AG04449 (cell line): ENCODE data around the gene MMAB.

ENCODE experiments used
- CTCF ChIA-PET: fragments of 350-600 bp; formaldehyde crosslinking; extraction: SDS; loops from one replicate; lab custom pipeline; 2021; ENCODE audit warnings: antibody characterized with exemption; lab: Yijun Ruan, JAX
- POLR2A ChIA-PET: fragments of 400-600, 350-600 bp; formaldehyde crosslinking; extraction: SDS; loops from one replicate; lab custom pipeline; 2020; ENCODE audit warnings: antibody characterized with exemption, inconsistent platforms; lab: Yijun Ruan, JAX
- DNase-seq: peaks from one replicate; pipeline ENCODE4 v3.0.0-alpha.2; 2010; ENCODE audit warnings: low read depth, low spot score
- H3K4me3 ChIP-seq: 2 replicates; pipeline ENCODE4 v1.5.1; 2011; ENCODE audit warnings: low read depth, mild to moderate bottlenecking, control low read depth, low read length
- TF ChIP-seq, protein P1 (sequence below): IDR thresholded peaks from one replicate; pipeline ENCODE4 v1.5.1; 2011; ENCODE audit warnings: mild to moderate bottlenecking, moderate library complexity, low read length, control low read depth, inconsistent platforms; ENCODE audit not compliant: insufficient read depth; ENCODE audit errors: missing control alignments

MMAB gene

GRCh38 chr12:109535231-109535862, 38.0 kb downstream of the MMAB start:
- ChIA-PET POLR2A (no interaction called here), CTCF (no interaction called here)
- no peak overlapping the region for H3K4me3 ChIP-seq
- DNase-seq: no peak
- TF ChIP-seq, protein P1, sequence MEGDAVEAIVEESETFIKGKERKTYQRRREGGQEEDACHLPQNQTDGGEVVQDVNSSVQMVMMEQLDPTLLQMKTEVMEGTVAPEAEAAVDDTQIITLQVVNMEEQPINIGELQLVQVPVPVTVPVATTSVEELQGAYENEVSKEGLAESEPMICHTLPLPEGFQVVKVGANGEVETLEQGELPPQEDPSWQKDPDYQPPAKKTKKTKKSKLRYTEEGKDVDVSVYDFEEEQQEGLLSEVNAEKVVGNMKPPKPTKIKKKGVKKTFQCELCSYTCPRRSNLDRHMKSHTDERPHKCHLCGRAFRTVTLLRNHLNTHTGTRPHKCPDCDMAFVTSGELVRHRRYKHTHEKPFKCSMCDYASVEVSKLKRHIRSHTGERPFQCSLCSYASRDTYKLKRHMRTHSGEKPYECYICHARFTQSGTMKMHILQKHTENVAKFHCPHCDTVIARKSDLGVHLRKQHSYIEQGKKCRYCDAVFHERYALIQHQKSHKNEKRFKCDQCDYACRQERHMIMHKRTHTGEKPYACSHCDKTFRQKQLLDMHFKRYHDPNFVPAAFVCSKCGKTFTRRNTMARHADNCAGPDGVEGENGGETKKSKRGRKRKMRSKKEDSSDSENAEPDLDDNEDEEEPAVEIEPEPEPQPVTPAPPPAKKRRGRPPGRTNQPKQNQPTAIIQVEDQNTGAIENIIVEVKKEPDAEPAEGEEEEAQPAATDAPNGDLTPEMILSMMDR: no peak

- ChIA-PET CTCF (interaction anchor here (0.9 kb wide), 1 partner anchor 16 kb away, joined by 3 read pairs; no protein-coding TSS in a partner anchor), POLR2A (no interaction called here)
- DNase-seq: no peak
- no peak overlapping the region for H3K4me3 ChIP-seq
- TF ChIP-seq, protein P1: no peak
These were observed 38.8 kb downstream of the MMAB start for GRCh38 chr12:109534456-109534855.

GRCh38 chr12:109533487-109533740, 39.9 kb downstream of the MMAB start:
- no peak for DNase-seq
- CTCF ChIA-PET: no interaction called here
- H3K4me3 ChIP-seq: no peak overlapping the region
- POLR2A ChIA-PET: no interaction called here
- TF ChIP-seq, protein P1: no peak

DNA sequence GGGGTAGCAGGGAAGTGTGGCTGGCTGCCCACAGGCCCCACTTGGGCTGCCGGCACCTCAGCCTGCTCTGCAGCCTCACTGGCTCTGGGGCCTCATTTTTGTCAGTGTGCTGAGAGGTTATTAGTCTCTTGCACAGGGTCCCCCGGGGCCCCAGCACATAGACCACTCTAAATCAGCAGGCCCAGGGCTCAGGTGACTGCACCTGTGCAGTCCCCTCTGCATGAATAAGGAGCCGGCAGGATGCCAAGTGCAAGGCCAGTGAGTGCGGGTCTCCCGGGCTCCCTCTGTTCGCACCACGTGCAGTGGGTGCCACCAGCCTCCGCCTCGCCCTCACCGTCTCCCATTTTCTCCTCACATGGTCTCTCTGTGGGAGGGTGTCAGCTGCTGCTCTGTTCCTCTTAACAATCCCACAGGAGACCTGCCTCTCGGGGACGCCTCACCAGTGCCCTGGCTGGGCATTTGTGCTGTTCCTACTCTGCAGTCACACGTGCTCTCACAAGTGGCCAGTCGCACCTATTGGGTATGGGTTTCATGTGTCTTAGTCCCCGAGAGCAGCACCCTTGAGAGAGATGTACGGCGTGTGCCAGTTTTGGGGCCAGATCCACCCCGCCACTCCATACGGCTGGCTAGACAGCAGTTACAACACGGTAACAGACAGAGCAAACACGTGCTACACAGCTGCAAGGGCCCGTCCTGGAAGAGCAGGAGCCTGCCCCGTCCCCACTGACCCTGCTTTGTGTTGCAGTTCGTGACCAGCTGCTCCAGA, 40.4 kb downstream of the MMAB start:
- TF ChIP-seq, protein P1: no peak
- ChIA-PET CTCF (no interaction called here), POLR2A (no interaction called here)
- no peak overlapping the region for H3K4me3 ChIP-seq
- DNase-seq: no peak

DNA sequence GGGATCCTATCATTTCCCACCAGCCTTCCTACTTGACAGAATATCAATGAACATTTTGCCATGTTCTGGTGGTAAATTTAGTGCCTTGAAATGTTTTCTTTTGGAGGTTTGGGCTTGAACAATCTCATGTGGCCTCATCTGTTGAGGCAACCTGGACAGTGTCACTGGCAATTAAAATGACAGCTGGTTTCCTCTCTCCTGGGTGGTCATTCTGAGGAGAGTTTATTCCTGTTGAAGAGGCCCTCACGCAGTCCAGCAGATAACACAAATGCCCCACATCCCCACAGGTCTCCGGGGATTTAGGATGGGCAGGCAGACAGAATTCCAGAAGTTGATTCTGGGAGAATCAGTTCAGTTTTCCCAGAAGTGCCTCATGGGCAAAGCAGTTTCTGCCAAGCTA, 41.9 kb downstream of the MMAB start:
- TF ChIP-seq, protein P1: no peak
- H3K4me3 ChIP-seq: no peak overlapping the region
- DNase-seq: no peak
- POLR2A ChIA-PET: no interaction called here
- CTCF ChIA-PET: interaction anchor here (1.3 to 1.4 kb wide), 2 partner anchors 12 to 34 kb away, joined by 4 to 5 read pairs; no protein-coding TSS in a partner anchor

DNA sequence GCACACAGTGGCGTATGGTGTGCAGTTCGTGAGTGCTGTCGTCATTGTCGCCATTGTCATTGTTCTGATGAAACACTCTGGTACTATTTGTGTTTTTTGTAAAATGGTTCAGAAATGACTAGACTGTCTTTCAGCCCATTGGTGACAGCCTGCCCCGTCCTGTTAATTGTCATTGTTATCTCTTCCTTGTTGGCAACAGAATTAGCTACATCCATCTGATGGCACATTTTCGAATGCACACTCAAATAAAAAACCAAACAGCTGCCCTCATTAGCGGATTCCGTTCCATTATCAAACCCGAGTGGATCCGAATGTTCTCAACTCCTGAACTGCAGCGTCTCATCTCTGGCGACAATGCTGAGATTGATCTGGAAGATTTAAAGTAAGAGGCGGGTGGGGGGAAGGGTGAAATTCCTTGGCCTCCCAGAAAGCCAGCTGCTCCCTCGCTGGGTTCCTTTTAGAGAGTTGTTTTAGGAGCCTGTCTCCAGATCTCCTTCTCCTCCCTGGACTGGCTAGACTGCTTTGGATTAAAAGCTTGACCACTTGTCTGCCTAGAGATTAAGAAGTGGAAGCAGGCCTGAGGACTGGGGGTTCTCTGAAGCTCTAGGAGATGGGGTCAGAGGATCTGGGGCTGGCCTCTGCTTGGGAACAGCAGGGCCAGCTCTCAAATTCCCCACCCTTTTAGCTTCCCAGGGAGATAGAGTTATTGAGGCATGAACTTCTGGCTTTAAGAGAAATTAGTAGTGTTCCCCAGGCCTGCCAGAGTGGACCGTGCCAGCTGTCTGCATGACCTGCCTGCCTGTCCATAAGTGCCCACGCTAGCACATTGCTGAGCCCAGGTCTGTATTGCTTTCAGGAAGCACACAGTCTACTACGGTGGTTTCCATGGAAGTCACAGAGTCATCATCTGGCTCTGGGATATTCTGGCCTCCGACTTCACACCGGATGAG, 43.3 kb downstream of the MMAB start:
- H3K4me3 ChIP-seq: no peak overlapping the region
- ChIA-PET POLR2A (no interaction called here), CTCF (interaction anchor here (0.7 to 1.6 kb wide), 3 partner anchors 11 to 245 kb away, joined by 3 to 11 read pairs (median 3); no protein-coding TSS in a partner anchor)
- TF ChIP-seq, protein P1: no peak
- DNase-seq: no peak
